Liver (tissue), 9 donors: Measurements from ENCODE around the gene TARS3. TPM values are rescaled to one million over a fixed set of nuclear protein-coding genes. Genes with fewer than 3 reads are reported as not detected.

Source experiments
- DNase-seq: peaks from one replicate; pipeline ENCODE4 v3.0.0-alpha.2; 2017; ENCODE audit warnings: low spot score
- H3K27ac ChIP-seq, 2 donors: one replicate each; pipeline ENCODE4 v1.7.0; 2013; ENCODE audit warnings: inconsistent platforms in 2 of 2, low read length in 2 of 2, control low read depth in 1 of 2, low read depth in 1 of 2, mild to moderate bottlenecking in 1 of 2
- H3K27me3 ChIP-seq, 4 donors: one replicate each; pipeline versions ENCODE4 v1.6.1 to v1.7.0; 2013; ENCODE audit warnings: low read length in 3 of 4, inconsistent platforms in 1 of 4, mild to moderate bottlenecking in 1 of 4, moderate library complexity in 1 of 4; ENCODE audit not compliant: control insufficient read depth in 4 of 4, insufficient read depth in 4 of 4
- H3K36me3 ChIP-seq, 4 donors: one replicate each; pipeline versions ENCODE4 v1.6.1 to v1.7.0; 2013; ENCODE audit warnings: low read length in 3 of 4, mild to moderate bottlenecking in 3 of 4, low read depth in 1 of 4, moderate library complexity in 1 of 4; ENCODE audit not compliant: control insufficient read depth in 4 of 4, insufficient read depth in 3 of 4
- H3K4me1 ChIP-seq, 4 donors: one replicate each; pipeline versions ENCODE4 v1.6.1 to v1.7.0; 2013; ENCODE audit warnings: low read length in 3 of 4, mild to moderate bottlenecking in 3 of 4, moderate library complexity in 1 of 4; ENCODE audit not compliant: control insufficient read depth in 4 of 4, insufficient read depth in 4 of 4
- H3K4me3 ChIP-seq, 3 donors: one replicate each; pipeline versions ENCODE4 v1.6.1 to v1.7.0; 2013; ENCODE audit warnings: low read length in 3 of 3, control low read depth in 1 of 3, low read depth in 1 of 3, mild to moderate bottlenecking in 1 of 3
- H3K9ac ChIP-seq, 2 donors: one replicate each; pipeline ENCODE4 v1.7.0; 2013; ENCODE audit warnings: low read length in 2 of 2, mild to moderate bottlenecking in 2 of 2, moderate library complexity in 2 of 2, control low read depth in 1 of 2, low read depth in 1 of 2
- H3K9me3 ChIP-seq, 4 donors: one replicate each; pipeline versions ENCODE4 v1.6.1 to v1.7.0; 2013; ENCODE audit warnings: low read length in 3 of 4; ENCODE audit not compliant: control insufficient read depth in 4 of 4
- CTCF ChIP-seq: fragments of 150-350 bp; IDR thresholded peaks from 2 replicates; pipeline ENCODE4 v1.5.1; 2017; ENCODE audit warnings: improper control_type of control experiment, low read depth, low read length; ENCODE audit not compliant: missing input control
- EGR1 ChIP-seq, 2 donors: IDR thresholded peaks; 2 replicates each; pipeline ENCODE4 v1.6.1; 2016 to 2018; ENCODE audit warnings: antibody characterized with exemption in 2 of 2, low read depth in 2 of 2
- FOXA1 ChIP-seq: IDR thresholded peaks from 2 replicates; pipeline ENCODE4 v1.6.1; 2016; ENCODE audit warnings: antibody characterized with exemption
- FOXA2 ChIP-seq: IDR thresholded peaks from 2 replicates; pipeline ENCODE4 v1.6.1; 2016; ENCODE audit warnings: antibody characterized with exemption
- GABPA ChIP-seq, 2 donors: IDR thresholded peaks in 1 of 2; conservative IDR thresholded peaks in 1 of 2; 2 replicates each; pipeline ENCODE4 v1.6.1; 2016; ENCODE audit warnings: antibody characterized with exemption in 2 of 2, mild to moderate bottlenecking in 1 of 2, moderate library complexity in 1 of 2
- HNF4A ChIP-seq, 2 donors: conservative IDR thresholded peaks; 2 replicates each; pipeline ENCODE4 v1.6.1; 2016; ENCODE audit warnings: antibody characterized with exemption in 2 of 2, mild to moderate bottlenecking in 2 of 2
- JUND ChIP-seq, 2 donors: IDR thresholded peaks; 2 replicates each; pipeline ENCODE4 v1.6.1; 2016; ENCODE audit warnings: antibody characterized with exemption in 2 of 2
- NR2F2 ChIP-seq: IDR thresholded peaks from 2 replicates; pipeline ENCODE4 v1.6.1; 2016; ENCODE audit warnings: antibody characterized with exemption
- RAD21 ChIP-seq, 2 donors: IDR thresholded peaks; 2 replicates each; pipeline ENCODE4 v1.6.1; 2016; ENCODE audit warnings: antibody characterized with exemption in 2 of 2, mild to moderate bottlenecking in 2 of 2
- REST ChIP-seq: IDR thresholded peaks from 2 replicates; pipeline ENCODE4 v1.6.1; 2016; ENCODE audit warnings: antibody characterized with exemption, mild to moderate bottlenecking
- RXRA ChIP-seq, 2 donors: IDR thresholded peaks; 2 replicates each; pipeline ENCODE4 v1.6.1; 2017 to 2018; ENCODE audit warnings: antibody characterized with exemption in 2 of 2, mild to moderate bottlenecking in 1 of 2
- TAF1 ChIP-seq: conservative IDR thresholded peaks from 2 replicates; pipeline ENCODE4 v1.6.1; 2016; ENCODE audit warnings: antibody characterized with exemption, mild to moderate bottlenecking
- YY1 ChIP-seq: IDR thresholded peaks from 2 replicates; pipeline ENCODE4 v1.6.1; 2016; ENCODE audit warnings: antibody characterized with exemption, mild to moderate bottlenecking
- WGBS: extraction: QIAGEN DNeasy Blood & Tissue Kit; methylation state at CpG from one replicate; pipeline ENCODE4 v1.1.7; 2013; 5-methylcytosine and 5-hydroxymethylcytosine counted together
- polyA plus RNA-seq, 2 donors: library from polyadenylated mRNA; stranded (reverse) in 1 of 2; unstranded in 1 of 2; fragments of 200-250 nt in 1 of 2; fragments of >200 nt in 1 of 2; fragmentation: Nextera tagmentation in 1 of 2; extraction: Ambion mirVana in 1 of 2; gene quantifications; one replicate each; pipeline versions ENCODE4 v1.2.1 to v1.2.3, GENCODE V29; 2013 to 2015
- total RNA-seq, 2 donors: library from RNA; depleted of rRNA; stranded (reverse); fragments of >200 nt; gene quantifications; one replicate each; pipeline ENCODE4 v1.2.3, GENCODE V29; 2014
- donor health status: healthy.
- donor health status: healthy.
- donor health status: healthy.
- donor health status: healthy.
- donor health status: healthy.

Gene TARS3
- total and polyA plus RNA-seq, 4 donors = 2.3 to 7.8 (median 4.0) TPM

GRCh38 chr15:101609742-101610610 is 114.3 kb downstream of the TARS3 start:
- no peak for TF ChIP-seq NR2F2
- no peak for TF ChIP-seq EGR1 (IDR thresholded peaks at IDR 0.05; ENCODE audit: low read depth in 2 of 2)
- no peak for TF ChIP-seq CTCF
- no peak for TF ChIP-seq HNF4A (conservative IDR thresholded peaks at IDR 0.05)
- no peak for TF ChIP-seq FOXA1
- TF ChIP-seq RXRA (IDR thresholded peaks at IDR 0.05) = no peak
- TF ChIP-seq FOXA2 = no peak
- no peak for TF ChIP-seq YY1
- TF ChIP-seq TAF1 = no peak
- TF ChIP-seq JUND (IDR thresholded peaks at IDR 0.05) = no peak
- no peak for TF ChIP-seq RAD21 (IDR thresholded peaks at IDR 0.05)
- TF ChIP-seq REST = no peak
- no peak for TF ChIP-seq GABPA (IDR thresholded peaks at IDR 0.05 in 1 of 2, conservative IDR thresholded peaks at IDR 0.05 in 1 of 2)
- Histone ChIP-seq H3K36me3 (no peaks in the 10 kb centered on the region), H3K27ac (no peak overlapping the region), H3K27me3 (no peaks in the 10 kb centered on the region), H3K9ac (no peak overlapping the region), H3K9me3 (no peaks in the 10 kb centered on the region), H3K4me3 (no peak overlapping the region), H3K4me1 (peaks cover 4 to 19% (median 13%) of the 10 kb centered on the region in 4 donors)
- 94% methylated on average over 23 of the region's 23 CpGs for WGBS
- no peak for DNase-seq

GRCh38 chr15:101608201-101608600 is 116.1 kb downstream of the TARS3 start:
- TF ChIP-seq NR2F2 (peak; percentile 38), FOXA1 (no peak)
- Histone ChIP-seq H3K4me3 (no peak overlapping the region), H3K9ac (no peak overlapping the region), H3K27me3 (no peaks in the 10 kb centered on the region), H3K27ac (no peak overlapping the region), H3K9me3 (no peaks in the 10 kb centered on the region), H3K36me3 (no peaks in the 10 kb centered on the region), H3K4me1 (peaks cover 2 to 6% (median 4%) of the 10 kb centered on the region in 4 donors)
- no peak for DNase-seq
- WGBS = 79% methylated on average over 9 of the region's 9 CpGs
